Left hindlimb (tissue), 1 donor: Measurements from ENCODE around the gene IL22RA1.

Source experiments
- DNase-seq: peaks from one replicate; pipeline ENCODE4 v3.0.0-alpha.2; 2018

IL22RA1 gene

DNA sequence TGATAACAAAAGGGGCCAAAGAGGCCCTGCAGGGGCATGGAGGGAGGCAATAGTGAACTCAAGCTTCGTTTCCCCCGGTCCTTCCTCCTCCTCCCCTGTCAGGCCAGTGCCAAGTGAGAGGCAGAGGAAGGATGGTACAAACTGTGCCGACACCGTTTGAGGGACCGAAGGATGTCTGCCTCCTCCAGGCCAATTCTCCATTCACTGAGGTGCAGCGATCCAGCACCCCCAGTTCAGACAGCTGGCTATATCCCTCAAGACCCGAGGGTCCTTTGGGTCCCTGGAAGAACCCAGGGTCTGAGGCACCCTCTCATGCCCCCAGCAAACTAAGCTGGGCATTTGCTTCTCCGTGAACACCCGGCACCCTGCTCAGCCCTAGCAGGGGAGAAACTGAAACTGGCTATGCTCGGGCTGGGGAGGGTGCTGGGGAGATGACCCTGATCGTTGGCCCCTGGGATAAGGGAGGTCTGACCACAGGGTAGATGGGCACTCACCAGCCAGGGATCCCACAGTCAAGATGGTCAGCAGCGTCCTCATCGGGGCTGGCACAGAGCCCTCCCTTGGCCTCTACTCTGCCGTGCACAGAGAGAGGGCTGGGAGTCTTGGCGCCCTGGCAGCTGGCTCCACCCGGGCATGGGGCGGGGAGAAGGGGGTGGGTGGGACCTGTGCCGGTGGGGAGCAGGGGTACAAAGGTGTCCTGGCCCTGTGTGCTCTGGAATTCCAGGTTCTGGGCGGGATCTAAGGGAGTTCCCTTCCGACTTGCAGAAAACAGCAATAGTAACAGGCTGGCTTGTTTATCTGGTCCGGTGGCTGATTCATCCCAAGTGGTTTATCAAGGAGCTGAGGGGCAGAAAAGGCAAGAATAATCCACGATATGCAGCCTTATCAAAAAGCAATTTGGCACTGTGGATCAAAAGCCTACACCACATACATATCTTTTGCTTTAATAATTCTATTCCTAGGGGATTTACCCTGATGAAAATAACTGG, at the start of gene IL22RA1:
IL22RA1 (minus strand) TSS at position 595 of the 989 bp plus-strand sequence; CDS start at position 537, 58 bp downstream.
- no peak for DNase-seq

- no peak for DNase-seq
Observed at GRCh38 chr1:24191860-24192259, 48.9 kb upstream of the IL22RA1 start.

DNA sequence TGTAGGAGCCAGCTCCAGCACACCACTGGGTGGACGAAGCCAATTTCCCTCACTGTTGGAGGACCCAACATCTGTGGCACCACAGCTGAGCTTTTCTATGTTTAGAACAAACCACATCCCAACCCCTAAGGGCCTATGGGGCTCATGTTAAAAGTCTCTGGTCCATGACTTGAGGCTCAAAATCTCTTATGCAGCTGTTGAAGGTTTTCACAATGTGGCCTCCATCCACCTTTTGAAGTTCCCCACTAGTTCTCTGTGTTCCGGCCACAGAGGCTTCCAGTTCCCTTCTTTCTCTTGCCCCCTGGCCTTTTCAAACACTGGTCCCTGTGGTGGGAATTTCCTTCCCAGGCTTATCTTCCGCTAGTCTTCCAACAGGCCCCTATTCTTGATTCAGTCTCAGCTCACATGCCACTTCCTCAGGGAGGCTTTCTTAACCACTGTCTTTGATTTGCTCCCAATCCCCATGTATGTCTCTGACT, 48.1 kb upstream of the IL22RA1 start:
- no peak for DNase-seq

DNA sequence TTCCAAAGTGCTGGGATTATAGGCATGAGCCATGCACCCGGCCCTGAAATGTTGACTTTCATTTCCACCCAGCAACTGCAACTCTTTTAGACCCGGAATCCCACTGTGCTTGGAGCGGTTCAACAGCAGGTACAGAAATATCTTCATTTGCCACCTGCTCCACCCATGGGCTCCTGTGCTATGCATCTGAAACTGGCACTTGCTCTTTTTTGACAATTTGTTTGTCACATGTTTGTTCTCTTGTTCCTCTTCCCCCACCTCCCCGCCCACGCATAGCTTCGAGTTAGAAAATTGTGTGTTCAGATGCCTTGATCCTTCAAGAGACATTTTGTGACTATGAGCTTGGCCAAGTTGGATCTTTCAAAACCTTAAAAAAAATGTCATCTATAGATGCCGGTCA, 46.6 kb upstream of the IL22RA1 start:
- no peak for DNase-seq

DNA sequence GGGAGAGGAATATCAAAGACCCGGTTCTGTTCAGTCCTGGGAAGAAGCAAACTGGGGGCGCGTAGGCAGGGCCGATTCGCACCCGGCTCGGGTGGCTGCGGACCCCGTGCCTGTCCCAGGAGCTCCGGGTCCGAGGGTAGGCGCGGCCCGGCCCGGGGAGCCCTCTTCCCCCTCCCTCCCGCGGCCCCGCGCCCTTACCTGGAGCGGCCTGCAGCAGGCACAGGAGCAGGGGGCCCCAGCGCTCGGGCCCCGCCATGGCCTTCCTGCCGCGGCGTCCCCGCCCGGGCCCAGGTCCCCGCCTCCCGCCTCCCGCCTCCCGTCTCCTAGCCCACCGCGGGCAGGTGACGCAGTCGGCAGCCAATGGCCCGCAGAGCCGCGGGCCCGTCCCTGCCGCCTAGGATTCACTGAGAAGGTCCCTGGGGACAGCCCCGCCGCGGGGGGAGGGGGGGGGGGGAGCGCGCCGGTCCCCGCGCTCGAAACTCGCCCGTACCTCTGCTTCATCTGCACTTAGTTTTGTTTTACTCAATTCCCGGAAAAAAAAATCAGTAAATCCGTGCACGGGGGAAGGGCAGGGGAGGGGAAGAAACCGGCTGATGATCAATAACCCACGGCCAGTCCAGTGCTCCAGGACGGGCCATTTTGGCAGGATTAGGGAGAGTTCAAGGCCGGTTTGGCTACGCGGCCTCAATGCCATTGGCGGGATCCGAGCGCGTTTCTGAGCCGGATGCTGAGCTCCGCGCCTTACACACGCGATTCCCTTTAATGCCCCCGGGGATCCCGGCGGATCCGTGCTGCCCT, 44.3 kb upstream of the IL22RA1 start, which contains the start of gene IFNLR1:
IFNLR1 (minus strand) TSS at position 297 of the 798 bp plus-strand sequence; CDS start at position 256, 41 bp downstream.
- peak; percentile 51 for DNase-seq

DNA sequence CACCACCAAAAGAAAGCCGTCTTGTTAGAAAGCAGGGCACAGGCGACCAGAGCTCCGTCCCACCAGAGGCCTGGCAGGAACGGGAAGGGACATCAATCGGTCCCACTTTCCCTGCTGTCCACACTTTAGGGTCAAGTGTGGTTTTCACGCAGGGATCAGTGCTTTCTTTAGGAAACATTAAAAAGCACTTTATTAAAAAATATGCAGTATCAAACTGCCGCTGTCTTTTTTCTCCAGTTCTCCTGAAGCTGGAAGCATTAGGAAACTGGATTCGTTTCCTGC, 43.7 kb upstream of the IL22RA1 start:
- DNase-seq, result no peak

DNA sequence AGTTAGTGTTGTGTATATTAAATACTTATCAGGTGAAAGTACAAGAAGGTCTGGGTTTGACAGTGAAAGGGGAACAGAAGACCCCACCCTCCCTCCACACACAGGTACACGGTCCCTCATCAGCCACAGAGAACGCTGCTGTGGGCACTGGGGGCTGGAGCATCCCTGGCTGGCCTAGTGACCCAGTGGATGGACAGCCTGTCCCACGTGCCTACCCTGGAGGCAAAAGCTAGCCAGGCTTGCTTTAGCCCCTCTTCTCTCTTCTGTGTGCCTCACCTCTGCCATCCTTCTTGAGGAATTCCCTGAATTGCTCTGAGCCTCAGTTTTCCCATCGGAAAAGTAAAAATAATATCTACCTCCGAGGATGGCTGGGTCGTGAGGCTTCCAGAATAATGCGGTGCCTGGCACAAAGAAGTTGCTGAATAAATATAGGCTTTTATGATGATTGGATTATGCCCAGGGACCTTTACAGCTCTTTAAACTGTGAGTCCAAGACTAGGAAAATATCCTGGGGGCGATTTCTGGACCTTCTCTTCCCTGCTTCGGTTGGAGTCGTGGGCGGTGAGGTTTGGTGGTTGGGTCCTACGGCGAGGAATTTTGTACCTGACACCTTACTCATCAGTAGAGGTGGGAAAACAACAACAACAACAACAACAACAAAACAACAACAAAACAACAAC, 43.2 kb upstream of the IL22RA1 start:
- DNase-seq, result no peak

- DNase-seq, result no peak
Observed at GRCh38 chr1:24185076-24185475, 42.1 kb upstream of the IL22RA1 start.

DNA sequence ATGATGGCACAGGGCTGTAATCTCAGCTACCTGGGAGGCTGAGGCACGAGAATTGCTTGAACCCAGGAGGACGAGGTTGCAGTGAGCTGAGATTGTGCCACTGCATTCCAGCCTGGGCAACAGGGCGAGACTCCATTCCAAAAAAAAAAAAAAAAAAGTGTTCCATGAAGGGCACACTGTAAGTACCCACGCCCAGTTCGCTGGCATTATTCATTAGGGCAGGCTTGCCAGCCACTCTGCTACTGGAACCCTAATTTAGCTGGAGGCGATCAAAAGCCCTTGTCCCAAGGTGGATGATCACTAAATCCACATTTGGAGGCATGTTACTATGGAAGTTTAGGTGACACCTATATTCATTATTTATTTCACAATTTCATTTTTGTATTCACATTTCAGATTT, 39.1 kb upstream of the IL22RA1 start:
- no peak for DNase-seq

DNA sequence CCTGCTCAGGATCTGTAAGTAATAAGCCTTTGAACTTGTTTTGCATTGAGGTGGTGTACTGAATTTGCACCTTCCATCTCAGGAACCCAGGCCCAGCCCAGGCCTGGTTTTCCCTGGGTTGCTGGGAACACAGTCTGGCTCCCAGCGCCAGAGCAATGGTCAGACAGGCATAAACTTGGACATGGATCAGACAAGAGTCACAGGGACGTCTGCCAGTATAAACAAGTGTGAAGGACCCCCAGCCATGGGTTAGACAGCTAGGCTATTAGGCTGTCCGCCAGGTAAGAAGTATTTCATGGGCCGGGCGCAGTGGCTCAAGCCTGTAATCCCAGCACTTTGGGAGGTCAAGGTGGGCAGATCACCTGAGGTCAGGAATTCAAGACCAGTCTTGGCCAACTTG, 38.7 kb upstream of the IL22RA1 start:
- no peak for DNase-seq

- no peak for DNase-seq
Observed at GRCh38 chr1:24180676-24181075, 37.7 kb upstream of the IL22RA1 start.

DNA sequence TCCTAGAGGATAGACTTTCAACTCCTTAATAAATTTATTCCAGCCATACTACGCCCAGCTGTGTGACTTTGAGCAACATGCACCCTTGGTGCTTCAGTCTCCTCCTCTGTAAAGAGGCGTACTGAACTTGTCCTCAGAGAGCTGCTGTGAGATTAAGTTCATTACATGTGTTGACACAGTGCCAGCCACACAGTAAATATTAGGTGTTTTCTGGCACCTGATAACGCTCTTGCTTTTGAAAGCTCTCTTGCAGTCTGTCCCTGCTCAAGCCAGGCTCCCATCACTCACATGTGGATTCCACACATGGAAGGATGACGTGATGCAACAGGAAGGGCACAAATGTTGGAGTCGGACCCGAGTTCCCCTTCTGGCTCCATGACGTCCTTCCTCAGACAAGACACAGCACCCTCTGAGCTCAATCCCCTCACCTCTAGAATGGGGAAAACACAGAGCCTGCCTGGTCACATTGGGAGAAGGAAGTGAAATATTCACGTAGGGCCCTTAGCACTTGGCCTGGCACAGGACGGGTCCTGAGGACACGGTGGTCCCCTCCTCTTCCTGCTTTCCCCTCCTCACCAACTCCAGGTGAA, 36.4 kb upstream of the IL22RA1 start:
- no peak for DNase-seq

DNA sequence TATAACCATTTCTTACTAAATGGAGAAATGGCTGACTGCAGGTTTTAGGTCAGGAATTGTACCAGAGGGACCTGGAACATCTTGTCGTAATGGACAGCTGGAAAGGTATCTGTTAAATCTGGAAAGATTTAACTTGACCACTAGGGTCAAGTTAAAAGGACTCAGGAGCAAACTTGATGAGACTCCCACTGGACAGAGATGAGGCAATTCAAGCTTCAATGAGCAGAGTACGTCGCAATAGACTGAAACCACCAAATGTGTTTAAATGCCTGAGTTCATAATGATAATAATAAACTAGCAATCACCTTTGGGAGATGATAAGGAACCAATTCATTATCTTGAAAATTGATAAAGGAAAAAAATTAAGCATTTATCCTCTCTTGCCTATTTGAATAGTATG, 35.5 kb upstream of the IL22RA1 start:
- no peak for DNase-seq

GRCh38 chr1:24177161-24177560, 34.2 kb upstream of the IL22RA1 start:
- DNase-seq, result no peak

GRCh38 chr1:24175033-24175755, 32.3 kb upstream of the IL22RA1 start:
- no peak for DNase-seq

- no peak for DNase-seq
Observed at GRCh38 chr1:24173638-24174575, 31.0 kb upstream of the IL22RA1 start.

GRCh38 chr1:24172598-24172997, 29.7 kb upstream of the IL22RA1 start:
- no peak for DNase-seq

- no peak for DNase-seq
Observed at GRCh38 chr1:24169286-24169685, 26.3 kb upstream of the IL22RA1 start.

DNA sequence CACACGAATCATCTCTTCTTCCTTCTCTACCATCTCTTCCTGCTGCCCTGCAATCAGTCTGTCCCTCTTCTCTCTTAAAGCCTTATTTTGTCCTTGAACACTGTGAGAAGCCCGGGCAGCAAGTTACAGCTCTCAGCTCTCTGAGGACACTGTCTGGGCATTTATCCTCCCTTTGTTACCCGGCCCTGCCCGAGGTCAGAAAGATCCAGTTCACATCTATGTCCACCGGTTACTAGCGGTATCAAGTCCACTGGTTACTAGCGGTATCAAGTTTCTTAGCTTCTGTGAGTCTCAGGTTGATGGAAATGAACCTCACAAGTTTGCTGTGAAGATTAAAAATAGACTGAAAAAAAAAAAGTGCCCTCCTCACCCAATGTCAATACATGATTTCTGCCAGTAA, 25.3 kb upstream of the IL22RA1 start:
- no peak for DNase-seq

DNA sequence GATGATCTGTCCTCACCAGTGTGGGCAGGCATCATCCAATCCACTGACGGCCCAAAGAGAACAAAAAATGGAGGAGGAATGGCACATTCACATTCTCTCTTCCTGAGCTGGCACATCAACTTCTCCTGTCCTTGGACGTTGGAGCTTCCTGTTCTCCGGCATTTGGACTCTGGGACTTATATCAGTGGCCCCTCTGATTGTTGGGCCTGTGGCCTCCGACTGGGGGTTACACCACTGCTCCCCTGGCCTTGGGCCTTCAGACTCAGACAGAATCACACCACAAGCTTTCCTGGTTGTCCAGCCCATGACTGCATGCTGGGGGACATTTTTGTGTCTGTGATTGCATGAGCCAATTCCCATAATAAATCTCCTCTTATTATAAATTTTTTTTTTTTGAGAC, 24.1 kb upstream of the IL22RA1 start:
- DNase-seq, result no peak

DNA sequence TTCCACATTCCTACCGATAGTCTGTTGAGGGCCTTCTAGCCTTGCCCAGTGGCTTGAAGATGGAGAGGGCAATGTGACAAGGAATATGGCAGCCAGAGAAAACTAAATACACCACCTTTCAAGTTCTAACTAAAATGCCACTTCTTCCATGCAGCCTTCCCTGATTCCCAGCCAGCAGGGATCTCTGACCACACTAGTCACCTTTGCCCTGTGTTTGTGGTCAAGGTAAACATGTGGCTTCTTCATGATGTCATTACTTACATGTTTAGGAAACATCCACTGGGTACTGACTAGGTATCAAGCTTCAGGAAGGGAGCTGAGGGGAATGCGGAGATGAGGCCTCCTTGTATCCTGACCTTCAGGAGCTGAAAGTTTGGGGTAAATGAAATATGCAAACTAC, 22.6 kb upstream of the IL22RA1 start:
- DNase-seq, result no peak
